Tibial nerve (tissue), 3 donors: ENCODE results near the gene CASP4.

Experiments
- CTCF ChIP-seq, 5 experiments: fragments of 200-600 bp in 3 of 5; fragments of 450-650 bp in 2 of 5; sonication (generic) in 3 of 5; IDR thresholded peaks; one replicate each; pipeline ENCODE4 v1.5.1; 2016 to 2019; ENCODE audit warnings: antibody characterized with exemption in 5 of 5, mild to moderate bottlenecking in 3 of 5, moderate library complexity in 2 of 5
- POLR2A ChIP-seq, 2 donors: fragments of 450-650 bp; IDR thresholded peaks; one replicate each; pipeline ENCODE4 v1.6.1; 2017; ENCODE audit warnings: antibody characterized with exemption in 2 of 2, mild to moderate bottlenecking in 2 of 2, moderate library complexity in 2 of 2

DNA sequence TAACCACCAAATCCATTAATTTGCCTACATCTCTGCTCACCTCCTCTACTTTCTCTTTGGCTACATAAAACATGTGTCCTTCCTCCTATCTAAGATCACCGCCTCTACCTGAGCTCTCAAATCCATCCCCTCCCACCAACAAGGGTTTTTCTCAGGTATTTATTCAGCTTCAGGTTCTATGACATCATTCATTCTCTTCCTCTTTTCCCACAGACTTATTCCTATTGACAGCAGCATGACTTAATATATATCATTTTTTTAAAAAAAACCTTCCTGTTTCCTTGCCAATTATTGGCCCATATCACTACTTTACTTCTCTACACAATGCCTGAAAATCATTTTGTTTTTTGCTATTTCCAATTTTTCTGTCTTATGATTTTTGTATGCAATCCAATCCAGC, 74.5 kb downstream of the CASP4 start:
- TF ChIP-seq CTCF (IDR thresholded peaks at IDR 0.05) = no peak
- no peak for TF ChIP-seq POLR2A (IDR thresholded peaks at IDR 0.05)
